OCI-LY7 (cell line): ENCODE results near the gene ADAMTS13. TPM values are rescaled to one million over a fixed set of nuclear protein-coding genes. Genes with fewer than 3 reads are reported as not detected.
A peak's percentile ranks its signal among the peaks of the same experiment; 100 is the strongest.

Experiments
- BruUV-seq: library from RNA; stranded (reverse); fragments of 400-500 nt; replicated peaks from 2 replicates; lab custom pipeline; 2021; lab: Mats Ljungman, UMichigan
- CTCF ChIA-PET: fragments of 300-600 bp; sonication (Branson Sonifier 250); formaldehyde crosslinking; loops from one replicate; lab custom pipeline; 2022; ENCODE audit warnings: antibody characterized with exemption; ENCODE audit not compliant: unreplicated experiment; lab: Charles Lee
- POLR2A ChIA-PET: fragments of 300-600 bp; sonication (Branson Sonifier 250); formaldehyde crosslinking; loops from one replicate; lab custom pipeline; 2022; ENCODE audit warnings: antibody characterized with exemption; lab: Charles Lee
- DNase-seq: peaks from one replicate; pipeline ENCODE4 v3.0.0-alpha.2; 2015; ENCODE audit warnings: low spot score
- H2AFZ ChIP-seq: fragments of 200-600 bp; sonication (generic), shearing (Covaris generic); 2 replicates; pipeline ENCODE4 v1.6.1; 2014; ENCODE audit warnings: mild to moderate bottlenecking, antibody characterized with exemption, low read length, moderate library complexity
- H3K27ac ChIP-seq: fragments of 200-600 bp; sonication (generic); 2 replicates; pipeline ENCODE4 v1.5.1; 2014; ENCODE audit warnings: mixed run types, low read depth, mild to moderate bottlenecking, moderate library complexity, low read length, inconsistent platforms; ENCODE audit not compliant: poor library complexity, severe bottlenecking
- H3K36me3 ChIP-seq: fragments of 200-600 bp; sonication (generic); 2 replicates; pipeline ENCODE4 v1.6.1; 2014; ENCODE audit warnings: mild to moderate bottlenecking, antibody characterized with exemption, low read length, moderate library complexity, mixed read lengths; ENCODE audit not compliant: insufficient read depth
- H3K4me1 ChIP-seq: fragments of 200-600 bp; sonication (generic); 2 replicates; pipeline ENCODE4 v1.5.1; 2014; ENCODE audit warnings: mild to moderate bottlenecking, low read length; ENCODE audit not compliant: insufficient read depth, poor library complexity, severe bottlenecking
- H3K4me2 ChIP-seq: fragments of 200-600 bp; sonication (generic); 2 replicates; pipeline ENCODE4 v1.6.1; 2014; ENCODE audit warnings: mild to moderate bottlenecking, low read length
- H3K4me3 ChIP-seq: fragments of 200-600 bp; sonication (generic); 2 replicates; pipeline ENCODE4 v1.5.1; 2014; ENCODE audit warnings: mild to moderate bottlenecking, low read depth, low read length; ENCODE audit not compliant: poor library complexity, severe bottlenecking
- H3K79me2 ChIP-seq: fragments of 200-600 bp; sonication (generic); 2 replicates; pipeline ENCODE4 v1.6.1; 2016; ENCODE audit warnings: low read depth, mild to moderate bottlenecking, low read length, moderate library complexity, mixed read lengths; ENCODE audit not compliant: insufficient read depth
- H3K9me2 ChIP-seq: fragments of 200-600 bp; sonication (generic); 2 replicates; pipeline ENCODE4 v1.6.1; 2016; ENCODE audit warnings: mild to moderate bottlenecking, low read length, mixed read lengths; ENCODE audit not compliant: insufficient read depth
- H3K9me3 ChIP-seq: fragments of 200-600 bp; sonication (generic); 2 replicates; pipeline ENCODE4 v1.6.1; 2014; ENCODE audit warnings: mild to moderate bottlenecking, mixed run types, low read length, mixed read lengths
- H4K20me1 ChIP-seq: fragments of 200-600 bp; sonication (generic); 2 replicates; pipeline ENCODE4 v1.6.1; 2014; ENCODE audit warnings: mild to moderate bottlenecking, antibody characterized with exemption, low read length, moderate library complexity, mixed read lengths; ENCODE audit not compliant: insufficient read depth
- CTCF ChIP-seq: fragments of 200-600 bp; sonication (generic); conservative IDR thresholded peaks from 2 replicates; pipeline ENCODE4 v1.5.1; 2014; ENCODE audit warnings: mild to moderate bottlenecking, antibody characterized with exemption, low read length, moderate library complexity, mixed read lengths
- EZH2phosphoT487 ChIP-seq: fragments of 200-600 bp; sonication (generic); IDR thresholded peaks from 2 replicates; pipeline ENCODE4 v1.6.1; 2018; ENCODE audit warnings: low read depth, borderline replicate concordance, mild to moderate bottlenecking, mixed run types, antibody characterized with exemption, low read length, moderate library complexity, mixed read lengths
- intact Hi-C: fragments of 100-400 bp; cut with micrococcal nuclease; formaldehyde crosslinking; loops from one replicate; pipeline ENCODE4 v1.10.0; 2022; ENCODE audit not compliant: unreplicated experiment
- total RNA-seq, 2 experiments: library from RNA; depleted of rRNA in 1 of 2; stranded (reverse); fragments of >200 nt in 1 of 2; shearing (Covaris generic) in 1 of 2; gene quantifications; 2 replicates each; pipeline ENCODE4 v1.2.3, GENCODE V29; 2014 to 2022

Gene ADAMTS13
- total RNA-seq, 2 experiments from 2014 or later, result 6.2 to 18.1 TPM

DNA sequence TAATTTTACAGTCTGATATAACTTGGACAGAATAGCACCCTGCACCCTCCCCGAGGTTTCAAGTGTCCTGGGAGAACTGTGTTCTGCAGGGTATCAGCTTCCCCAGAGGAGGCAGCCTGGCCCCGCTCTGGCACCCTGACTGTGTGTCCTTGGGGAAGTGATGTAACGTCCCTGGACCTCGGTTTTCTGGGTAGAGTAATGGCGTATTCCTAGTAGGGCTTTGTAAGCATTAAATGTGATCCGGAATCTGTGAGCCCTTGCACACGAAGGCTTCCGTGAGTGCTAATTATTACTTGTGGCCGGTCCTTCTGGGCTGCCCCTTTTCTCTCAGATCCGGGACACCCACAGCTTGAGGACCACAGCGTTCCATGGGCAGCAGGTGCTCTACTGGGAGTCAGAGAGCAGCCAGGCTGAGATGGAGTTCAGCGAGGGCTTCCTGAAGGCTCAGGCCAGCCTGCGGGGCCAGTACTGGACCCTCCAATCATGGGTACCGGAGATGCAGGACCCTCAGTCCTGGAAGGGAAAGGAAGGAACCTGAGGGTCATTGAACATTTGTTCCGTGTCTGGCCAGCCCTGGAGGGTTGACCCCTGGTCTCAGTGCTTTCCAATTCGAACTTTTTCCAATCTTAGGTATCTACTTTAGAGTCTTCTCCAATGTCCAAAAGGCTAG is 36.6 kb downstream of the ADAMTS13 start:
- no peaks in the 10 kb centered on the region for H3K9me2 ChIP-seq
- DNase-seq, result no peak
- H3K4me2 ChIP-seq, result peak overlapping the region; percentile 93
- H4K20me1 ChIP-seq, result no peaks in the 10 kb centered on the region
- CTCF ChIA-PET, result interaction anchor here (1.7 kb wide), 1 partner anchor 21 kb away, joined by 5 read pairs; the partner anchor contains the start of gene SLC2A6
- no peaks in the 10 kb centered on the region for H3K79me2 ChIP-seq
- BruUV-seq, result no TSS peak
- TF ChIP-seq EZH2phosphoT487, result no peak
- TF ChIP-seq CTCF, result no peak
- POLR2A ChIA-PET, result interaction anchor here (0.7 to 1.4 kb wide), 10 partner anchors 15 to 119 kb away, joined by 3 to 7 read pairs (median 4); partner anchors contain the start of gene REXO4
- H2AFZ ChIP-seq, result peak overlapping the region; percentile 73; the same call in 1 of the 2 replicates
- H3K36me3 ChIP-seq, result no peaks in the 10 kb centered on the region
- peaks cover 60% of the 10 kb centered on the region for H3K4me1 ChIP-seq
- intact Hi-C loops, result loop anchor here (2.0 kb wide), 1 partner anchor 40 kb away; the partner anchor contains the start of gene REXO4
- H3K27ac ChIP-seq, result no peak overlapping the region
- no peaks in the 10 kb centered on the region for H3K9me3 ChIP-seq
- H3K4me3 ChIP-seq, result peak overlapping the region; percentile 74

DNA sequence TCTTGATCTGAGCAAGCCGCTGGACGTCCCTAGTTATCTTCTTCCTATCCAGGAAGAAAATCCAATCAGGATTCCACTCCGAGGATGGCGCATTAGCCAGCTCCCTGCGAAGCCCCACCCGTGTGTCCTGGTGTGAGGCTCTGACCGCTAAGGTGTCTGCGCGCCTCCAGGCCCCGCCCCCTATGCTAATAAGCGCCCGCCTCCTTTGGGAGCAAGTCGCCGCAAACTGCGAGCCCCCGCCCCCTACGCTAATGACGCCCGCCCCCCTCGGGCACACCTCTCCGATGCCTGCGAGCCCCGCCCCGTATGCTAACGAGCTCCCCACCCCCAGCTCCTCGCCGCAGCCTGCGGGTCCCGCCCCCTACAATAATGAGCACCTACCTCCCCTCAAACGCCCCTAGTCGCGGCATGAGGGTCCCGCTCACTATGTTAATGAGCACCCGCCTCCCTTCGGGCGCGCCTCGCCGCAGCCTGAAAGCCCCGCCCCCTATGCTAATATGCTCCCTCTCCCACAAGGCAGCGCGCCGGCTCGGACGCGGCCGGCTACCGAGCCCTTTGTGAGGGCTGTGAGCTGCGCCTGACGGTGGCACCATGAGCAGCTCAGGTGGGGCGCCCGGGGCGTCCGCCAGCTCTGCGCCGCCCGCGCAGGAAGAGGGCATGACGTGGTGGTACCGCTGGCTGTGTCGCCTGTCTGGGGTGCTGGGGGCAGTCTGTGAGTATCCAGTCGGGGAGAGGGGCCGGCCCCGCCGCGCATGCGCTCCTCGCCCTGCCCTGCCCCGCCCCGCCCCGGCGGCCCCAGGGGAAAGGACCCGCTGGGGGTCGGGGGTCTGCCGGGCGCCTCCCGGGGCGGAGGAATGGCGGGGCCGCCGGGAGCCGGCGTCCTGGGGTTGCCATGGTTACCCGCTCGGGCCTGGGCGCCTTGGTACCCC is 37.6 kb downstream of the ADAMTS13 start, which contains the start of gene CACFD1:
CACFD1 (plus strand) TSS at position 503 of the 929 bp plus-strand sequence; CDS start at position 592, 89 bp downstream.
- Histone ChIP-seq H3K27ac (peak within 1 kb of the TSS; percentile 77), H3K4me1 (peaks cover 51% of the 10 kb centered on the region), H4K20me1 (no peaks in the 10 kb centered on the region), H3K9me3 (no peaks in the 10 kb centered on the region), H3K36me3 (no peaks in the 10 kb centered on the region), H3K9me2 (no peaks in the 10 kb centered on the region), H3K4me2 (peak within 1 kb of the TSS; percentile 93), H3K79me2 (no peaks in the 10 kb centered on the region), H3K4me3 (peak within 1 kb of the TSS; percentile 74), H2AFZ (peak within 1 kb of the TSS; percentile 73)
- ChIA-PET POLR2A (interaction anchor here (0.7 to 1.4 kb wide), 11 partner anchors 16 to 1711 kb away, joined by 3 to 6 read pairs (median 4); partner anchors contain the start of gene REXO4), CTCF (interaction anchor here (0.6 to 1.7 kb wide), 5 partner anchors 20 to 384 kb away, joined by 3 to 8 read pairs (median 3); partner anchors contain the start of gene SLC2A6)
- intact Hi-C loops, result loop anchor here (1.0 to 5.0 kb wide), 3 partner anchors 19 to 102 kb away; partner anchors contain the start of genes REXO4, SURF1 and SURF2
- DNase-seq, result peak; percentile 96
- TF ChIP-seq CTCF, result no peak
- no peak for TF ChIP-seq EZH2phosphoT487
- BruUV-seq, result no TSS peak
